Prostate gland (tissue), 2 donors: ENCODE data around the gene TYW5. TPM values are rescaled to one million over a fixed set of nuclear protein-coding genes. Genes with fewer than 3 reads are reported as not detected.

ENCODE experiments used
- DNase-seq: peaks from one replicate; pipeline ENCODE4 v3.0.0-alpha.2; 2019; ENCODE audit warnings: low spot score
- H3K27ac ChIP-seq, 2 donors: fragments of 200-600 bp; sonication (generic); 2 replicates each; pipeline ENCODE4 v1.5.1; 2017 to 2019
- H3K27me3 ChIP-seq: fragments of 200-600 bp; sonication (generic); replicated peaks from 2 replicates; pipeline ENCODE4 v1.5.1; 2019; ENCODE audit not compliant: insufficient read depth
- H3K36me3 ChIP-seq, 2 donors: fragments of 200-600 bp; sonication (generic); 1 replicate in 1 of 2; 2 replicates in 1 of 2; pipeline versions ENCODE4 v1.5.1 to v1.8.1; 2017 to 2019
- H3K4me1 ChIP-seq: fragments of 200-600 bp; sonication (generic); replicated peaks from 2 replicates; pipeline ENCODE4 v1.5.1; 2019
- H3K4me3 ChIP-seq, 2 donors: fragments of 200-600 bp; sonication (generic); 2 replicates each; pipeline ENCODE4 v1.5.1; 2017 to 2019
- H3K9me3 ChIP-seq: fragments of 200-600 bp; sonication (generic); 2 replicates; pipeline ENCODE4 v1.5.1; 2017
- POLR2A ChIP-seq: fragments of 450-650 bp; IDR thresholded peaks from one replicate; pipeline ENCODE4 v1.6.1; 2016; ENCODE audit warnings: antibody characterized with exemption, mild to moderate bottlenecking
- POLR2AphosphoS5 ChIP-seq: sonication (generic); formaldehyde crosslinking; IDR thresholded peaks from one replicate; pipeline ENCODE4 v1.6.1; 2017; ENCODE audit warnings: antibody characterized with exemption
- WGBS: methylation state at CpG from one replicate; pipeline ENCODE4 v1.1.5; 2018; 5-methylcytosine and 5-hydroxymethylcytosine counted together
- intact Hi-C: fragments of 100-400 bp; cut with DNase I; formaldehyde crosslinking; loops from one replicate; pipeline ENCODE4 v1.14.2; 2022
- total RNA-seq, 2 donors: library from RNA; depleted of rRNA; stranded (reverse); fragments of >200 nt; gene quantifications; one replicate each; pipeline ENCODE4 v1.1.0, GENCODE V29; 2016
- TF ChIP-seq, protein P1 (sequence below), 4 experiments: fragments of 200-600 bp in 2 of 4; fragments of 450-650 bp in 2 of 4; sonication (generic) in 2 of 4; IDR thresholded peaks; 1 replicate in 3 of 4; 2 replicates in 1 of 4; pipeline ENCODE4 v1.5.1; 2016 to 2019; ENCODE audit warnings: antibody characterized with exemption in 4 of 4, mild to moderate bottlenecking in 2 of 4, moderate library complexity in 2 of 4

The TYW5 gene
- total RNA-seq, 2 donors from 2014 or later = 7.3 to 7.5 TPM

DNA sequence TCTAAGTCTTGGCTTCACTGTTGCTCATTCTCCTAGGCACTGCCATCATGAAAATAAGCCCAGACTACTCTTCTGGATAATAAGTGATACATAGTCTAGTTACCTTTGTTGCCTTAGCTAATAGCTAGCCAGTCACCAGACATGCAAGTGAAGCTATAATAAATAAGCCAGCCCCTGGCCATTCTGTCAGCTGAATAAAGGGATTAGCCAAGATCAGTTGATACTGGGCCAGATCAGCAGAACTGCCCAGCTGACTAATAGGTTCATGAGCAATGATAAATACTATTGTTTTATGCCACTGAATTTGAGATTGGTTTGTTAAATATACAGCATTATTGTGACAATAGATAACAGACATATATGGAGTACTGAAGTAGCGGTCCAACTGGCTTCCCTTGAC is 52.2 kb downstream of the TYW5 start:
- Histone ChIP-seq H3K4me3 (no peak overlapping the region), H3K27ac (no peak overlapping the region), H3K4me1 (no peaks in the 10 kb centered on the region), H3K27me3 (no peaks in the 10 kb centered on the region), H3K9me3 (no peaks in the 10 kb centered on the region), H3K36me3 (no peaks in the 10 kb centered on the region)
- 96% methylated on average over 1 of the region's 1 CpG for WGBS
- intact Hi-C loops = no loop called here
- TF ChIP-seq POLR2AphosphoS5 (no peak), POLR2A (no peak)
- TF ChIP-seq, protein P1, sequence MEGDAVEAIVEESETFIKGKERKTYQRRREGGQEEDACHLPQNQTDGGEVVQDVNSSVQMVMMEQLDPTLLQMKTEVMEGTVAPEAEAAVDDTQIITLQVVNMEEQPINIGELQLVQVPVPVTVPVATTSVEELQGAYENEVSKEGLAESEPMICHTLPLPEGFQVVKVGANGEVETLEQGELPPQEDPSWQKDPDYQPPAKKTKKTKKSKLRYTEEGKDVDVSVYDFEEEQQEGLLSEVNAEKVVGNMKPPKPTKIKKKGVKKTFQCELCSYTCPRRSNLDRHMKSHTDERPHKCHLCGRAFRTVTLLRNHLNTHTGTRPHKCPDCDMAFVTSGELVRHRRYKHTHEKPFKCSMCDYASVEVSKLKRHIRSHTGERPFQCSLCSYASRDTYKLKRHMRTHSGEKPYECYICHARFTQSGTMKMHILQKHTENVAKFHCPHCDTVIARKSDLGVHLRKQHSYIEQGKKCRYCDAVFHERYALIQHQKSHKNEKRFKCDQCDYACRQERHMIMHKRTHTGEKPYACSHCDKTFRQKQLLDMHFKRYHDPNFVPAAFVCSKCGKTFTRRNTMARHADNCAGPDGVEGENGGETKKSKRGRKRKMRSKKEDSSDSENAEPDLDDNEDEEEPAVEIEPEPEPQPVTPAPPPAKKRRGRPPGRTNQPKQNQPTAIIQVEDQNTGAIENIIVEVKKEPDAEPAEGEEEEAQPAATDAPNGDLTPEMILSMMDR (IDR thresholded peaks at IDR 0.05) = no peak
- DNase-seq = no peak

DNA sequence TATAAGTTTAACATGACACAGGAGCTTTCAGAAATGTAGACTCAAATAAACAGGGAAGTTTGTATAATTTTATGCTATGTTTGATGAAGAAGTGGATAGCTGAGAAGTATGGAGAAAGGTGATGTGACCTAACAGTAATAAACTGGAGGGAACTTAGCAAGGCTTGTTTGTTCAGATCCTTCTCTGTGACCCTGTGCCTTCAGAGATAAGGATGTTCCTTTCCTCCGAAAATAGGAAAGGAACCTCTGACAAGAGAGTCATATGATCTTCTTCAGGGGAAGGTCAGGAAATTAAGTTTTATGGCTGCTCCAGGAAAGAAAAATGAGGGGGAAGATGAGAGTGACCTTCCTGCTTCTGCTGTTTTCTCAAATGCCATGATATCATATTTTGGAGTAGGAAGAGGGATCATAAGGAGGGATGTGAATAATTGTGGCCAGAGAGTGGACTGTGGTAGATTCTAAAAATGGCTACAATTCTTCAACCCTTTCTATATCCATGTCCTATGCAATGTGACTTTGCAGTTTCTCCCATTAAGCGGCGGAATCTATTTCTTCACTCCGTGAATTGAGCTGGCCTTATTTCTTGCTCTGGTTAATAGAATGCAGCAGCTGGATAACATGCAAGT is 52.7 kb downstream of the TYW5 start:
- Histone ChIP-seq H3K9me3 (no peaks in the 10 kb centered on the region), H3K27me3 (no peaks in the 10 kb centered on the region), H3K4me1 (no peaks in the 10 kb centered on the region), H3K36me3 (no peaks in the 10 kb centered on the region), H3K27ac (no peak overlapping the region), H3K4me3 (no peak overlapping the region)
- intact Hi-C loops = no loop called here
- WGBS = 85% methylated on average over 4 of the region's 4 CpGs
- TF ChIP-seq, protein P1 (IDR thresholded peaks at IDR 0.05) = no peak
- no peak for TF ChIP-seq POLR2A
- no peak for TF ChIP-seq POLR2AphosphoS5
- no peak for DNase-seq

DNA sequence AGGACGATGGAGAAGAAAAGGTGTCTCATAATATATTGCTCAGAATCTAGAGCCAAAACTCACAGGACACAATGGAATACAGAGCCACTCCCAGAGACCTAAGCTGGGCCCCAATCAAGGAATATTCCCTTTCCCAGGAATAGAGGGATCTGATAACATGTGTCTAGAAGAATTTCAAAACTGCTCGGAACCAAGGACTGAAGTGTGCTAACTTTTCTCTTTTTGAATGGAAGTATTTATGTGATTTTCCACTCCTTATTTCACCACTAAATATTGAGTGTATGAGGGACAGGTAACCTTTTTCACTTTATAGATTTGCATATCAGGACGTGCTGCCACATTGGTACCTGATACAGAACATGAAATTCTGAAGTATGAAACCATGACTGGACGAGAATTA is 53.3 kb downstream of the TYW5 start:
- Histone ChIP-seq H3K36me3 (no peaks in the 10 kb centered on the region), H3K27me3 (no peaks in the 10 kb centered on the region), H3K27ac (no peak overlapping the region), H3K4me1 (no peaks in the 10 kb centered on the region), H3K9me3 (no peaks in the 10 kb centered on the region), H3K4me3 (no peak overlapping the region)
- DNase-seq = no peak
- intact Hi-C loops = no loop called here
- 83% methylated on average over 4 of the region's 4 CpGs for WGBS
- TF ChIP-seq, protein P1 (IDR thresholded peaks at IDR 0.05) = no peak

DNA sequence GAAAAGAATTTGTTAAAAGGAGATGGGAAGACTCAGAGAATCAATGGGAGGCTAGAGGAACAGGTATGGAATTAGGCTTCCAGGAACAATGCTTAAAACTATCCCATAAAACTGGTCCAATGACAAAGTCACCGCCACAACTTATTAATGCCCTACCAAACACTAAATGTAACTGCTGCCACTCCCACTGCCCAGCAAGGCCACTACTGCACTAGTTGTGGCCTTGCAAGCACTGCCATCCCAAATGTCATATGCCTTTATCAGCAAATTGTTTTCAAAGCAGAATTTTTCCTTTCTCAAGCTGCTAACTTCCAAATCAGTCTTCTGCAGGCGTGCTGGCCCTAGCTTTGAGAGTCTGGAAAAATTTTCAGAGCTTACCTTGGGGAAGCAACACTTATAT is 58.7 kb downstream of the TYW5 start:
- intact Hi-C loops = no loop called here
- Histone ChIP-seq H3K27me3 (no peaks in the 10 kb centered on the region), H3K27ac (no peak overlapping the region), H3K4me3 (no peak overlapping the region), H3K4me1 (no peaks in the 10 kb centered on the region), H3K9me3 (no peaks in the 10 kb centered on the region), H3K36me3 (no peaks in the 10 kb centered on the region)
- no peak for TF ChIP-seq POLR2AphosphoS5
- TF ChIP-seq, protein P1 (IDR thresholded peaks at IDR 0.05) = no peak
- TF ChIP-seq POLR2A = no peak
- 80% methylated on average over 2 of the region's 2 CpGs for WGBS
- DNase-seq = no peak

DNA sequence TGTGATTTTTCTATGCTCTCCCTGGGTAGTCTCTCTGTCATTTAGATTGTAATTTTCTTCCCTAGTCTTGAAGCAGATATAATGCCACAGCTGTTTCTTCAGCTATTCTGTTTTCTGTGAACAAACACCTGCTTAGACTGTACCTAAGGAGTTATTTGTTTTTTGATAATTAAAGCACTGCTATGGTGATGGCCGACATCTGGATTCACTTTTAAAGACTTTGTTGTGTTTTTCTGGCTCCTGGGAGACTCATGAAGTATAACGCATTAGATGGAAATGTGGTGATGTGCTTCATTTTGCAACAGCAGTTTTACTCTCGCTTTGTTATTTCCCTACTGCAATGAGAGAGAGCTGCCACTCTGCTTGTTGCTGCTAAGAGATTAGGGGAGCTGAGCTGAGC is 59.9 kb downstream of the TYW5 start:
- no peak for DNase-seq
- intact Hi-C loops = no loop called here
- Histone ChIP-seq H3K4me3 (no peak overlapping the region), H3K9me3 (no peaks in the 10 kb centered on the region), H3K36me3 (no peaks in the 10 kb centered on the region), H3K27ac (no peak overlapping the region), H3K27me3 (no peaks in the 10 kb centered on the region), H3K4me1 (no peaks in the 10 kb centered on the region)
- WGBS = 76% methylated on average over 3 of the region's 3 CpGs
- TF ChIP-seq POLR2A (no peak), POLR2AphosphoS5 (no peak)
- TF ChIP-seq, protein P1 (IDR thresholded peaks at IDR 0.05) = no peak
